Stomach (tissue), 9 donors: Measurements from ENCODE around the gene RCBTB2. TPM values are rescaled to one million over a fixed set of nuclear protein-coding genes. Genes with fewer than 3 reads are reported as not detected.

Experiments
- DNase-seq, 2 donors: peaks; one replicate each; pipeline versions ENCODE4 v3.0.0 to v3.0.0-alpha.2; 2013 to 2019
- H3K27ac ChIP-seq, 5 donors: fragments of 200-600 bp in 4 of 5; sonication (generic) in 4 of 5; one replicate each; pipeline ENCODE4 v1.5.1; 2013 to 2019; ENCODE audit warnings: mild to moderate bottlenecking in 1 of 5, moderate library complexity in 1 of 5
- H3K27me3 ChIP-seq, 3 donors: fragments of 200-600 bp; sonication (generic); one replicate each; pipeline ENCODE4 v1.5.1; 2017 to 2019; ENCODE audit warnings: mixed run types in 1 of 3
- H3K36me3 ChIP-seq, 4 donors: fragments of 200-600 bp; sonication (generic); 1 replicate in 3 of 4; 2 replicates in 1 of 4; pipeline ENCODE4 v1.5.1; 2016 to 2019
- H3K4me1 ChIP-seq, 4 donors: fragments of 200-600 bp; sonication (generic); one replicate each; pipeline ENCODE4 v1.5.1; 2016 to 2019
- H3K4me3 ChIP-seq, 4 donors: fragments of 200-600 bp; sonication (generic) in 3 of 4; one replicate each; pipeline ENCODE4 v1.5.1; 2016 to 2019; ENCODE audit warnings: mild to moderate bottlenecking in 1 of 4
- H3K9me3 ChIP-seq, 4 donors: fragments of 200-600 bp; sonication (generic); one replicate each; pipeline ENCODE4 v1.5.1; 2016 to 2019
- CTCF ChIP-seq, 7 experiments: fragments of 450-650 bp in 4 of 7; fragments of 200-600 bp in 3 of 7; sonication (generic) in 3 of 7; IDR thresholded peaks; one replicate each; pipeline ENCODE4 v1.5.1; 2016 to 2019; ENCODE audit warnings: antibody characterized with exemption in 7 of 7, control low read depth in 2 of 7, mild to moderate bottlenecking in 1 of 7
- EP300 ChIP-seq: sonication (generic); formaldehyde crosslinking; IDR thresholded peaks from one replicate; pipeline ENCODE4 v1.6.1; 2017; ENCODE audit warnings: antibody characterized with exemption
- POLR2A ChIP-seq, 4 donors: fragments of 450-650 bp; IDR thresholded peaks; one replicate each; pipeline ENCODE4 v1.6.1; 2016; ENCODE audit warnings: antibody characterized with exemption in 4 of 4, control low read depth in 2 of 4, mild to moderate bottlenecking in 1 of 4, moderate library complexity in 1 of 4
- POLR2AphosphoS5 ChIP-seq, 3 donors: sonication (generic); formaldehyde crosslinking; IDR thresholded peaks; one replicate each; pipeline ENCODE4 v1.6.1; 2016; ENCODE audit warnings: antibody characterized with exemption in 3 of 3
- WGBS, 5 donors: extraction: QIAGEN DNeasy Blood & Tissue Kit in 3 of 5; methylation state at CpG; one replicate each; pipeline versions ENCODE4 v1.1.5 to v1.1.7; 2013 to 2018; 5-methylcytosine and 5-hydroxymethylcytosine counted together
- intact Hi-C: fragments of 100-400 bp; cut with DNase I; formaldehyde crosslinking; loops from one replicate; pipeline ENCODE4 v1.15.1; 2023; ENCODE audit warnings: low total_unique reads
- polyA plus RNA-seq, 3 donors: library from polyadenylated mRNA; stranded (reverse); fragments of 200-250 nt; gene quantifications; one replicate each; pipeline ENCODE4 v1.2.3, GENCODE V29; 2013
- total RNA-seq, 5 donors: library from RNA; depleted of rRNA; stranded (reverse); fragments of >200 nt; gene quantifications; one replicate each; pipeline versions ENCODE4 v1.1.0 to v1.2.3, GENCODE V29; 2014 to 2016
- donor health status: healthy with polysubstance abuse.
- donor health status: Bipolar disorder and iron deficiency.
- donor health status: healthy.

The RCBTB2 gene
- total and polyA plus RNA-seq, 8 donors, result 0.29 to 56.6 (median 7.6) TPM

GRCh38 chr13:48501705-48502104, 31.2 kb downstream of the RCBTB2 start:
- Histone ChIP-seq H3K27me3 (no peaks in the 10 kb centered on the region), H3K36me3 (peaks cover 0 to 53% (median 12%) of the 10 kb centered on the region in 4 donors), H3K27ac (peak overlapping the region in 2 of 5 donors; percentile 30 to 43), H3K4me1 (peaks cover 0 to 21% (median 7%) of the 10 kb centered on the region in 4 donors), H3K9me3 (no peaks in the 10 kb centered on the region), H3K4me3 (no peak overlapping the region)
- WGBS, 5 donors, result 87 to 98% (median 92%) methylated on average over 2 of the region's 2 CpGs
- no peak for DNase-seq
- no peak for TF ChIP-seq POLR2AphosphoS5 (IDR thresholded peaks at IDR 0.05)
- TF ChIP-seq EP300, result no peak
- no peak for TF ChIP-seq CTCF (IDR thresholded peaks at IDR 0.05)
- TF ChIP-seq POLR2A (IDR thresholded peaks at IDR 0.05), result no peak
- intact Hi-C loops, result no loop called here

DNA sequence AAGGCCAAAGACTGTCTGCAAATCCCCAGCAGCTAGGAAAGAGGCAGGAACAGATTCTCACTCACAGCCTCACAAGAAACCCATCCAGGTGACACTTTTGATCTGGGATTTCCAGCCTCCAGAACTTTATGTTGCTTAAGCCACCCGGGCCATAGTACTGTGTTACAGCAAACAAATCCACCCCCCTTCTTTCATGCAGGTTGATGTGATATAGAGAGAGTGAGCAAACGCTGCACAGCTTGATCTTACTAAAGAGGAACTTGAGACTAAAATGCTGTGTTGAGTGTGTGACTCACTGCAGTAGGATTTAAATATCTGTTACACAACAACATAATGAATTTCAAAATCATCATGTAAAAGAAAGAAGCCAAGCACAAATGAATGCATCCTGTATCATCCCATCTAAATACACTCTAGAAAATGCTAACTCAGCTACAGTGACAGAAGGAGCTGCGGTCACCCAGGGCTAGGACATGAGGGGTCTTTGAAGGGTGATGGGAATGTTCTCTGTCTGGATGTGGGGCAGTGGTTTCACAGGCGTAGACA, 32.2 kb downstream of the RCBTB2 start:
- H3K4me1 ChIP-seq, result peaks cover 0 to 13% (median 9%) of the 10 kb centered on the region in 4 donors
- peaks cover 0 to 52% (median 15%) of the 10 kb centered on the region in 4 donors for H3K36me3 ChIP-seq
- DNase-seq, result peak in 1 of 2 donors; percentile 40
- no peak overlapping the region for H3K4me3 ChIP-seq
- no peaks in the 10 kb centered on the region for H3K27me3 ChIP-seq
- H3K27ac ChIP-seq, result peak overlapping the region in 3 of 5 donors; percentile 4 to 61 (median 41)
- TF ChIP-seq CTCF (IDR thresholded peaks at IDR 0.05) (no peak), POLR2AphosphoS5 (IDR thresholded peaks at IDR 0.05) (peak in 1 of 3 donors; percentile 16), EP300 (no peak)
- WGBS, 5 donors, result 56 to 63% (median 61%) methylated on average over 4 of the region's 4 CpGs
- no peaks in the 10 kb centered on the region for H3K9me3 ChIP-seq
- intact Hi-C loops, result no loop called here

DNA sequence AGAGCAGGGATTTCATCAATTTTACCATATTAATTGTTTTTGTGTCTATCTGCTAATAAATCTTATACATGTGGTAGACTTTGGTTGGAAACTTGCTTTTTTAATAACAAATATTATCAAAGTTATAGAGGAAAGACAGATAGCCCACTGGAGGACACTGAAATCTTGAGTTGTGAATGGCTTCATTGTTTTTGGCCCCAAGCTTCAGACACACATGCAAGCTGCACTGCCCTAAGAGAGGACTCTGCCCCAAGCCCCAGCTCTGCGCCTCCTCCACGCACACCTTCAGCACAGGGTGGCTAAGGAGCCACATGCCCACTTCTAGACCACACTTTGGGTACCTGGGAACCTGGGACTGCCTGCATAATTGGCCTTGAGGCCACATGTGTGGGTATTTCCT, 35.2 kb downstream of the RCBTB2 start:
- intact Hi-C loops, result no loop called here
- TF ChIP-seq POLR2A (IDR thresholded peaks at IDR 0.05) (no peak), POLR2AphosphoS5 (IDR thresholded peaks at IDR 0.05) (no peak), CTCF (IDR thresholded peaks at IDR 0.05) (no peak), EP300 (no peak)
- Histone ChIP-seq H3K27ac (no peak overlapping the region), H3K4me1 (peaks cover 0 to 30% (median 12%) of the 10 kb centered on the region in 4 donors), H3K9me3 (no peaks in the 10 kb centered on the region), H3K4me3 (no peak overlapping the region), H3K36me3 (peaks cover 0 to 51% (median 15%) of the 10 kb centered on the region in 4 donors), H3K27me3 (no peaks in the 10 kb centered on the region)
- 88 to 100% (median 95%) methylated on average over 2 of the region's 2 CpGs for WGBS, 5 donors
- no peak for DNase-seq

DNA sequence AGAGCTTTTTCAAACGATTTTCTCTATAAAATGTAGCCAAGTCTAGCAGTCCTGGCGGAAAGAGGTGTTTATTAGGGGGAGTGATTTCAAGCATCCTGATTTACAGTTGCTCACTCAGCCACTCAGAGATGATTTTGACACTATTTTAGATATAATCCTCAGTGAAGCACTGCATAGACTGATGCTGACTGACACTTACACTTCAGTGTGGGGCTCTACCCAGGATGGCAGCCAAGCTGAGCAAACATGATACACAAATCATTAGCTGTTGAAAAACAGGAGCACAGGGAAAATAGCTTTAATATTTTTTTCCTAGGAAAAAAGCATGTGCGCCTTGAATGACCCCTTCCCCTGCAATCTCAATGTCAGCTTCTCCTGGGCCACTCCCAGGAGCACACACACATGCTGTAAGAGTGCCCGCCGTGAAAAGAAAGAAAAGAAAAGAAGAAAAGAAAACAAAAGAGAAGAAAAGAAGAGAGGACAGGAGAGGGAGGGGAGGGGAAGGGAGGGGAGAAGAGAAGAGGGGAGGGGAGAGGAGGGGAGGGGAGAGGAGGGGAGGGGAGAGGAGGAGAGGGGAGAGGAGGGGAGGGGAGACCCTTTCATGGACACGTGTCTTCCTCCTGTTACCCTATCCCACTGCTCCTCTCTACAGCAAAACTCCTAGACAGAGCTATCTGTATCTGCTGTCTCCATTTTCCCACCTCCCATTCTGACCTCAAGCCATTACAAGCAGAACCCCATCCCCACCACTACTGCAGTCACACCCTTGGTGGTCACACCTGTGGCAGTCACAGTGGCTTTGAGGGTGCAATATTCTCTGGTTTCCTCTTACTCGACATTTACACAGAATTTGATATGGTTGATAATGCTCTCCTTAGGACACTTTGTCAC, 36.4 kb downstream of the RCBTB2 start:
- no peak for DNase-seq
- TF ChIP-seq EP300 (no peak), CTCF (IDR thresholded peaks at IDR 0.05) (no peak), POLR2A (IDR thresholded peaks at IDR 0.05) (no peak)
- Histone ChIP-seq H3K9me3 (no peaks in the 10 kb centered on the region), H3K27ac (no peak overlapping the region), H3K4me1 (peaks cover 0 to 40% (median 12%) of the 10 kb centered on the region in 4 donors), H3K36me3 (peaks cover 0 to 39% (median 13%) of the 10 kb centered on the region in 4 donors), H3K27me3 (no peaks in the 10 kb centered on the region), H3K4me3 (no peak overlapping the region)
- WGBS, 5 donors, result 52 to 64% (median 58%) methylated on average over 5 to 7 of the region's 7 CpGs
- intact Hi-C loops, result no loop called here
